IPS DF 4.7 (cell line): ENCODE results near the gene SRSF4.

Experiments used
- DNase-seq: peaks from one replicate; pipeline ENCODE4 v3.0.0-alpha.2; 2013; ENCODE audit warnings: low spot score; ENCODE audit errors: extremely low read depth

Gene SRSF4

GRCh38 chr1:29200906-29201594, 19.4 kb upstream of the SRSF4 start:
- DNase-seq, result no peak

- DNase-seq, result no peak
Measured at GRCh38 chr1:29197993-29198392, 16.3 kb upstream of the SRSF4 start.

DNA sequence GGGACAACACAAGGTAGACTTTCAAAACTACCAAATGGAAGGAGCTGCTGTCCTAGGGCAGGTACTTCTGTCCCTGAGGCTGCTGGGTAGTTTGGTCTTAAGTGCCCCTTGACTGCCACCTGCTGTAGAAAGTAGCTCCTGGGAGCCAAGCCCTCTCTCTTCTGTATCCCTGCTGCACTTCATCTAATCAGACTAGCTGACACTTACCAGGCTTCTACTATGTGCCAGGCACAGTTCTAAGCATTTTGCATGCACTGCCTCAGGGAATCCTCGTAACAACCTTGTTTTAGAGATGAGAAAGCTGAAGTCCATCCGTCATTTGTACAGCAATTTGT, 15.9 kb upstream of the SRSF4 start:
- DNase-seq, result no peak

- no peak for DNase-seq
Measured at GRCh38 chr1:29196863-29197589, 15.3 kb upstream of the SRSF4 start.

- DNase-seq, result no peak
Measured at GRCh38 chr1:29195881-29196291, 14.2 kb upstream of the SRSF4 start.

- no peak for DNase-seq
Measured at GRCh38 chr1:29193879-29194455, 12.3 kb upstream of the SRSF4 start.

- DNase-seq, result no peak
Measured at GRCh38 chr1:29190718-29191117, 9.0 kb upstream of the SRSF4 start.

DNA sequence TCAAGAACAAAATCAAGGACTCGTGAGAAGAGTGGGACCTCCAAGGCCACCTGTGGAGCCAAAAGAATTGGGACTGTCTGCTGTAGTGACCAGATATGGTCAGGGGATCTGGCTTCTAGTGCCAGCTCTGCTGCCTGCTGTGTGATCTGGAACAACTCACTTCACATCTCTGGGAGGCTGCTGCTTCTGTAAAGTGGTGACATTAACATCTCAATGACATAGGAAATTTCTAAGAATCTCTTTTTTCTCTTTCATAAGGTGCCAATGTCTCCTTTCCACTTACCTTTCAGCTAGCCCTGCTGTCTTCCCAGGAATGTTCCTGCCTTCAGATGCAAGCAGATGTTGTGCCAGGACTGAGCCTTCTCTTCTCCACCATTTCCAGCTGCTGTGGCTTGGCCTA, 5.0 kb upstream of the SRSF4 start:
- peak; percentile 88 for DNase-seq

- no peak for DNase-seq
Measured at GRCh38 chr1:29186252-29186651, 4.6 kb upstream of the SRSF4 start.

DNA sequence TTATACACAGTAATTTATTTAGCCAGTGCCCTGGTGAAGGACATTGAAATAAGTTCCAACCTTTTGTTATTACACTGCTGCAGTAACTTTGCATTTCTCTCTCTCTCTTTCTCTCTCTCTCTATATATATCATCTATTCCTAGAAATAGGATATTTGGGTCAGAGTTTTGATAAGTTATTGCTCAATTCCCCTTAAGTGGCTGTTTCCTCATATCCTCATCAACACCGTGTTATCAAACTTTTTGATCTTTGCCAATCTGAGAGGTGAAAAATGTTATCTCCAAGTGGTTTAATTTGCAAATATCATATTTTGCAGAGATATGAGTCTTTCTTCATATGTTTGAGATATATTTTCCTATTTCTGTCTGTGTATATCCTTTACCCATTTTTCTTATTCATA, 1.6 kb upstream of the SRSF4 start:
- no peak for DNase-seq

DNA sequence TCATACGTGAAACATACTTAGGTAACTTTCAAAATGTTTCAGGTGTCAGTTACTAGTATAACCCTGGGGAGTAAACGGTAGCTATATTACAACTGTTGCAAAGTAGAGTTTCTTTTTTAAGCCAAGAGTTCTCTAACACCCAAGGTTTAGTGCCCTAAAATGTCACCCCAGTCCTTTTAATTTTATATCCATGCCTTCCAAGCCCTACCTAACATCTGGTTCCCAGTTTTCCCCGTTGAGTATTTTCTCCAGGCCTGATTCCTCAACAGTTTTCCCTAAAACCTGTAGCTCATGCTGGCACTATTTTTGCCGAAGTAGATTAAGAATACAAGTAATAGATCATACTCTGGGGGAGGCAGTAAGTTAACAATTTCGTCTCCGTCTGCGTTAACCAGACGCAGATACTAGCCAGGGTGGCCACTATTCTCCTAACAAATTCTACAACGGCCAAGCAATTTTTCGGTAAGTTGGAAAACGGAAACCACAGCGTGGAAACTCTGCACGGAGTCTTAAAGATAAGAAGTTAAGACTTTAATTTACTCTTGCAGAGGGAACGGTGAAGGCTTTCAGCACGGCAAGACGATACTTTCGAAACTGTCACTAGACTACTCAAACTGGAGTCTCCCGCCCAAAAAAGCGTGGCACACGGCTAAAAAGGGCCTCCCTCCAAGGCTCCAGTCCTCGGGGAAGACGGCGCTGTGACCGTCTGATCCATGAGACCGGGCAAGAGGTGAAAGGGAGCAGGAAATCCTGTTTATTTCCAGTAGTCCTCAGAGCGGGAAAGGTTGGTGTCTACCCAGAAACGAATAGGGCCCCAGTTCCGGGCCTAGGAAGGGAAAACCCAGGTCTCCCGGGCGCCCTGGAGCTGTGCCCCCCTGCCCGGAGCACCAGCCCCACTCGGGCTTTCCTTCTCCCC, 945 bp downstream of the SRSF4 start:
- DNase-seq, result no peak

DNA sequence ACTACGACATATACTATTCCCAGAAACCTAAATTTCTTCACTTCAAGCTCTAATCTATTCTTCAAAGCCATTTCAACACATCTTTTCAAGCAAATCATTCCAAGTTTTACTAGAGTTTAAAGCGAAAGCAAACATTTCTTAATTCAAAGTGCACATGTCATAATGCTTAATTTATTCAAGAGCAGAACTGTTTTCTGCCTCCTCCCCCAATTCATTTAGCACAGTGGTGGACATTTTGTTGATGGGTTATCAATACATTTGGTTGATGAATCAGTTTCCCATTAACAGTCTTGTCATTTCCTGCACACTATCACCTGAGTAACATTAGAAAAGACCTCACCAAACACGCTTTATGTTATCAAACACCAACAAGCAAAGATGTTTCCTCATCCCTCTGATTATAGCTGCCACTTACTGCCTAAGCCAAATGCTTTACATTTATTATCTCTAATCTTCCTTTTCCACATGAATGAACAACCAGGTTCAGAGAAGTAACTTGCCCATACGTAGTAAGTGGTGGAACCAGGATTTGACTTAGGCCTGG, 2.0 kb downstream of the SRSF4 start:
- DNase-seq, result no peak

GRCh38 chr1:29177022-29177705, 4.5 kb downstream of the SRSF4 start:
- DNase-seq, result no peak

- DNase-seq, result no peak
Measured at GRCh38 chr1:29176576-29176975, 5.1 kb downstream of the SRSF4 start.

DNA sequence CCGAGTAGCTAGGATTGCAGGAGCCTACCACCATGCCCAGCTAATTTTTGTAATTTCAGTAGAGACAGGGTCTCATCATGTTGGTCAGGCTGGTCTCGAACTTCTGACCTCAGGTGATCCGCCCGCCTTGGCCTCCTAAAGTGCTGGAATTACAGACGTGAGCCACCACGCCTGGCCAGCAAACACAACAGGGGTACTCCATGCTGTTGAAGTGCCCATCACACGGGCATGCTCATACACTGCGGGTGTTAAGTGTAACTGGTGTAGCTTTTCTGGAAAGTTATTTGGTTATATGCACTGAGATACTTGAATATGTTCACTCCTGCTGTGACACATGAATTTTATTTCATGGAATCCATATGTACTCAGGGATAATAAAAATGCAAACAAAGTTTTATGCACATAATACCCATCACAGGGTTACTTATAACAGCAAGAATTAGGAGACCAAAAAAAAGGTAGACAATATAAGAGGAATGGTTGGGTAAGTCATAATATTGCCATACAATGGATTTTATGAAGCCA, 9.2 kb downstream of the SRSF4 start:
- DNase-seq, result no peak

DNA sequence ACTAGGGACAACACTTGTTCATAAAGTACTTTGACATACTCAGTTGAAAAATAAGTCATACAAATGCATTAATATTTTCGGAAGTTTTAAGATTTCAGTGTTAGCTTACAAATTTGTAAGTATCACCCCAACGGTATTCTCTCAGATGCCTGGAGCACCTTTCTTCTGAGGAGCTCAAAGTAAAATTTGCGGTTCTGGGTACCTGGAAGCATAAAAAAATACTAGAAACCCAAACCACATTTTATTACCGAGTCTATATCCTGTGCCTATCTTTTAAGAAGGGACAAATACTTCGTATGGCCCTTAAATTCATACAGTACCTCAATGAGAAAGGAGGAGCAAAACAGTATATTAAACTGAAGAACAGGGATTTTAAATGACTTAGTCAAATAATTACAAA, 10.2 kb downstream of the SRSF4 start:
- no peak for DNase-seq

DNA sequence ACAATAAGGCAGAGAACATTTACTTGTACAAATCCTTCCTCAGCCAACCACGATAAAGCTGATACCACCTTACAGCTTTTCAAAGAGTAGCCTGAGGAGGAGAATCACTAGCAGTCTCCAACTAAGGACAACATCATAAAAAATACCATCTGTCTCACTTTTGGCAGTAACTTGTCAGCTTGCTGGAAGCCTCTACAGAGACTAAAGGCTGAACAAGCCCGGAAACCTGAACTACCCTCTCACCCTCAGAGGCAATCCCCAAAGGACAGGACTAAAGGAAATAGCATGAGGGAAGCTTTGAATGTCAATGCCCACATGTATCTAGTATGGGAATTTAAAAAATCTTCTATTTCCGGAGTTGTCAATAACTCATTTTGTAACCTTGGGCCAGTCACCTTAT, 10.6 kb downstream of the SRSF4 start:
- DNase-seq, result no peak

DNA sequence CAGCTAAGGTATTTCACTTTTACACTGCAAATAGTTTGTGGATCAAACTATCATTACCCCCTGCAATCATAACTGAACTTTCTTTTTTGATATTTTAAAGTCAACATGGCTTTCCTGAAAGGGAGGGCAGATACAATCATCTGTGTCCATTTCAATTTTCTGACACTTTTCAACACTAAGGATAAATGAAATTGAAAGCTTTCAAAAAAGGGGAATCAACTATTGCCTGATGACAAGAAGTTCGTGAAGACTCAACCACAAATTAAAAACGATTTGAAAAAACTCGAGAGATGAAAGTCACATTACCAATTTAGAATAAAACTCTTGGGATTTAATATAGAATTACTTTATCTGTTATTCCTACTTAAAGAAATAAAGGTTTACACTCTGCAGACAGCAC, 11.7 kb downstream of the SRSF4 start:
- no peak for DNase-seq

DNA sequence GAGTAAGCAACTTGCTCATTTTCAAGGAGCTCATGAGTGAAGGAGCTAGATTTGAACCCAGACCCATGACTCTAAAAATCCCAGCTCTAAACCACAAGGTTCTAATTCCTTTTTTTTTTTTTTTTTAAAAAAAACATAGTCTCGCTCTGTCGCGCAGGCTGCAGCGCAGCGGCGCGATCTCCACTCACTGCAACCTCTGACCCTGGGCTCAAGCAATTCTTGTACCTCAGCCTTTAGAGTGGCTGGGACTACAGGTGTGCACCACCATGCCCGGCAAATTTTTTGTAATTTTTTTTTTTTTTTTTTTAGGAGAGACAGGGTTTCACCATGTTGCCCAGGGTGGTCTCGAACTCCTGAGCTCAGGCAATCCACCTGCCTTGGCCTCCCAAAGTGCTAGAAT, 13.8 kb downstream of the SRSF4 start:
- DNase-seq, result no peak

GRCh38 chr1:29166291-29166878, 15.3 kb downstream of the SRSF4 start:
- no peak for DNase-seq
